Naive thymus-derived CD8-positive, alpha-beta T cell (primary cell): Measurements from ENCODE around the gene BNC2. TPM values are rescaled to one million over a fixed set of nuclear protein-coding genes. Genes with fewer than 3 reads are reported as not detected.

Experiments
- ATAC-seq, 2 donors: fragments of 150-1000 bp; cut with Tn5 transposase in 1 of 2; sonication (Bioruptor Pico), chemical (Tn5 transposase) in 1 of 2; 1 replicate in 1 of 2; 2 replicates in 1 of 2; pipeline ENCODE4 v1.10.0; 2021; ENCODE audit warnings: mild to moderate bottlenecking in 2 of 2, moderate library complexity in 2 of 2
- POLR2A ChIA-PET: fragments of 350-600 bp; sonication (Branson Sonifier 250); formaldehyde crosslinking; loops from one replicate; lab custom pipeline; 2021; ENCODE audit warnings: antibody characterized with exemption; lab: Charles Lee
- DNase-seq, 10 donors: peaks; one replicate each; pipeline versions ENCODE4 v3.0.0 to v3.0.0-alpha.2; 2020 to 2022
- H3K27ac Mint-ChIP-seq, 10 donors: one replicate each; pipeline ENCODE4 v1.8.0; 2020 to 2022; ENCODE audit warnings: mild to moderate bottlenecking in 10 of 10, mixed read lengths in 10 of 10, moderate library complexity in 4 of 10, inconsistent platforms in 1 of 10
- H3K27me3 Mint-ChIP-seq, 5 donors: one replicate each; pipeline ENCODE4 v1.8.0; 2021 to 2022; ENCODE audit warnings: mixed read lengths in 5 of 5
- H3K36me3 Mint-ChIP-seq, 3 donors: one replicate each; pipeline ENCODE4 v1.8.0; 2020 to 2022; ENCODE audit warnings: mixed read lengths in 3 of 3, mild to moderate bottlenecking in 2 of 3, inconsistent platforms in 1 of 3
- H3K4me1 Mint-ChIP-seq, 4 donors: one replicate each; pipeline ENCODE4 v1.8.0; 2021 to 2022; ENCODE audit warnings: mixed read lengths in 4 of 4
- H3K4me3 Mint-ChIP-seq, 10 donors: one replicate each; pipeline ENCODE4 v1.8.0; 2020 to 2022; ENCODE audit warnings: mild to moderate bottlenecking in 10 of 10, mixed read lengths in 10 of 10, moderate library complexity in 6 of 10, inconsistent platforms in 1 of 10
- H3K9me3 Mint-ChIP-seq, 9 donors: one replicate each; pipeline ENCODE4 v1.8.0; 2020 to 2022; ENCODE audit warnings: mixed read lengths in 9 of 9, mild to moderate bottlenecking in 3 of 9, inconsistent platforms in 1 of 9, moderate library complexity in 1 of 9
- polyA plus RNA-seq, 3 donors: library from polyadenylated mRNA; unstranded; fragments of 300-500 nt; fragmentation: Illumina TruSeq; gene quantifications; one replicate each; pipeline ENCODE4 v1.2.3, GENCODE V29; 2021
- total RNA-seq, 8 experiments: library from RNA in 2 of 8; stranded (reverse) in 2 of 8; gene quantifications; one replicate each; pipeline ENCODE4 v1.2.3 and lab custom pipeline; 2021 to 2026

The BNC2 gene
- total and polyA plus RNA-seq, 5 experiments from 2014 or later, result not detected

GRCh38 chr9:16767366-16767765 is 103.1 kb downstream of the BNC2 start:
- H3K27ac Mint-ChIP-seq, result no peak overlapping the region
- peaks cover 0 to 10% (median 0%) of the 10 kb centered on the region in 9 donors for H3K9me3 Mint-ChIP-seq
- DNase-seq (no peak), ATAC-seq (no peak)
- no peaks in the 10 kb centered on the region for H3K4me1 Mint-ChIP-seq
- no peaks in the 10 kb centered on the region for H3K36me3 Mint-ChIP-seq
- POLR2A ChIA-PET, result no interaction called here
- peaks cover 0 to 26% (median 5%) of the 10 kb centered on the region in 5 donors for H3K27me3 Mint-ChIP-seq
- no peak overlapping the region for H3K4me3 Mint-ChIP-seq

- Mint-ChIP-seq H3K4me1 (no peaks in the 10 kb centered on the region), H3K9me3 (peaks cover 0 to 10% (median 0%) of the 10 kb centered on the region in 9 donors), H3K4me3 (no peak overlapping the region), H3K27ac (no peak overlapping the region), H3K36me3 (no peaks in the 10 kb centered on the region), H3K27me3 (peaks cover 0 to 29% (median 5%) of the 10 kb centered on the region in 5 donors)
- ATAC-seq (no peak), DNase-seq (no peak)
- POLR2A ChIA-PET, result no interaction called here
Measured at GRCh38 chr9:16763946-16764345, 106.5 kb downstream of the BNC2 start.

- no peaks in the 10 kb centered on the region for H3K36me3 Mint-ChIP-seq
- no peak for ATAC-seq
- DNase-seq, result no peak
- no peak overlapping the region for H3K27ac Mint-ChIP-seq
- peaks cover 0 to 9% (median 0%) of the 10 kb centered on the region in 9 donors for H3K9me3 Mint-ChIP-seq
- no peak overlapping the region for H3K4me3 Mint-ChIP-seq
- POLR2A ChIA-PET, result no interaction called here
- H3K27me3 Mint-ChIP-seq, result peaks cover 0 to 11% (median 0%) of the 10 kb centered on the region in 5 donors
- no peaks in the 10 kb centered on the region for H3K4me1 Mint-ChIP-seq
Measured at GRCh38 chr9:16755467-16756160, 114.9 kb downstream of the BNC2 start.

- ATAC-seq, result no peak
- Mint-ChIP-seq H3K27me3 (peaks cover 0 to 9% (median 0%) of the 10 kb centered on the region in 5 donors), H3K36me3 (no peaks in the 10 kb centered on the region)
Measured at GRCh38 chr9:16754662-16755061, 115.8 kb downstream of the BNC2 start.

GRCh38 chr9:16753256-16753655 is 117.2 kb downstream of the BNC2 start:
- no peaks in the 10 kb centered on the region for H3K36me3 Mint-ChIP-seq
- no peak overlapping the region for H3K27ac Mint-ChIP-seq
- ATAC-seq, result no peak
- no peaks in the 10 kb centered on the region for H3K4me1 Mint-ChIP-seq
- H3K27me3 Mint-ChIP-seq, result peaks cover 0 to 8% (median 0%) of the 10 kb centered on the region in 5 donors
- H3K9me3 Mint-ChIP-seq, result peaks cover 0 to 9% (median 0%) of the 10 kb centered on the region in 9 donors
- H3K4me3 Mint-ChIP-seq, result no peak overlapping the region
- POLR2A ChIA-PET, result no interaction called here
- DNase-seq, result no peak

More at GRCh38 chr9:16754662-16755061, 115.8 kb downstream of the BNC2 start:
- Mint-ChIP-seq H3K9me3 (peaks cover 0 to 9% (median 0%) of the 10 kb centered on the region in 9 donors), H3K27ac (no peak overlapping the region), H3K4me1 (no peaks in the 10 kb centered on the region), H3K4me3 (no peak overlapping the region)
- POLR2A ChIA-PET, result no interaction called here
- no peak for DNase-seq

GRCh38 chr9:16752601-16753000 is 117.9 kb downstream of the BNC2 start:
- peaks cover 0 to 9% (median 0%) of the 10 kb centered on the region in 9 donors for H3K9me3 Mint-ChIP-seq
- ATAC-seq, result no peak

GRCh38 chr9:16750553-16750952 is 119.9 kb downstream of the BNC2 start:
- Mint-ChIP-seq H3K27me3 (peaks cover 0 to 4% (median 0%) of the 10 kb centered on the region in 5 donors), H3K36me3 (no peaks in the 10 kb centered on the region), H3K4me1 (no peaks in the 10 kb centered on the region), H3K27ac (no peak overlapping the region), H3K4me3 (no peak overlapping the region), H3K9me3 (peaks cover 0 to 9% (median 0%) of the 10 kb centered on the region in 9 donors)
- POLR2A ChIA-PET, result no interaction called here
- DNase-seq (no peak), ATAC-seq (no peak)

More at GRCh38 chr9:16752601-16753000, 117.9 kb downstream of the BNC2 start:
- Mint-ChIP-seq H3K27ac (no peak overlapping the region), H3K27me3 (peaks cover 0 to 4% (median 0%) of the 10 kb centered on the region in 5 donors), H3K36me3 (no peaks in the 10 kb centered on the region), H3K4me3 (no peak overlapping the region), H3K4me1 (no peaks in the 10 kb centered on the region)
- POLR2A ChIA-PET, result no interaction called here
- DNase-seq, result no peak

- no peak overlapping the region for H3K27ac Mint-ChIP-seq
- H3K9me3 Mint-ChIP-seq, result peaks cover 0 to 5% (median 0%) of the 10 kb centered on the region in 9 donors
Measured at GRCh38 chr9:16745359-16745758, 125.1 kb downstream of the BNC2 start.

GRCh38 chr9:16744394-16744793 is 126.1 kb downstream of the BNC2 start:
- DNase-seq (no peak), ATAC-seq (no peak)
- H3K27me3 Mint-ChIP-seq, result peaks cover 0 to 11% (median 0%) of the 10 kb centered on the region in 5 donors
- H3K4me1 Mint-ChIP-seq, result no peaks in the 10 kb centered on the region
- H3K36me3 Mint-ChIP-seq, result no peaks in the 10 kb centered on the region
- peaks cover 0 to 11% (median 0%) of the 10 kb centered on the region in 9 donors for H3K9me3 Mint-ChIP-seq
- POLR2A ChIA-PET, result no interaction called here
- H3K27ac Mint-ChIP-seq, result no peak overlapping the region
- H3K4me3 Mint-ChIP-seq, result no peak overlapping the region

More at GRCh38 chr9:16745359-16745758, 125.1 kb downstream of the BNC2 start:
- no peak for ATAC-seq
- no peak for DNase-seq
- no peak overlapping the region for H3K4me3 Mint-ChIP-seq
- H3K4me1 Mint-ChIP-seq, result no peaks in the 10 kb centered on the region
- H3K36me3 Mint-ChIP-seq, result no peaks in the 10 kb centered on the region
- peaks cover 0 to 2% (median 0%) of the 10 kb centered on the region in 5 donors for H3K27me3 Mint-ChIP-seq
- POLR2A ChIA-PET, result no interaction called here

- POLR2A ChIA-PET, result no interaction called here
Measured at GRCh38 chr9:16743375-16743774, 127.1 kb downstream of the BNC2 start.

GRCh38 chr9:16735001-16735400 is 135.5 kb downstream of the BNC2 start:
- H3K4me3 Mint-ChIP-seq, result no peak overlapping the region
- H3K9me3 Mint-ChIP-seq, result peaks cover 0 to 4% (median 0%) of the 10 kb centered on the region in 9 donors
- peaks cover 2 to 11% (median 5%) of the 10 kb centered on the region in 5 donors for H3K27me3 Mint-ChIP-seq
- DNase-seq, result no peak
- H3K27ac Mint-ChIP-seq, result no peak overlapping the region
- H3K4me1 Mint-ChIP-seq, result no peaks in the 10 kb centered on the region
- no peaks in the 10 kb centered on the region for H3K36me3 Mint-ChIP-seq
- ATAC-seq, result no peak
- POLR2A ChIA-PET, result no interaction called here

More at GRCh38 chr9:16743375-16743774, 127.1 kb downstream of the BNC2 start:
- H3K9me3 Mint-ChIP-seq, result peaks cover 0 to 11% (median 0%) of the 10 kb centered on the region in 9 donors
- H3K36me3 Mint-ChIP-seq, result no peaks in the 10 kb centered on the region
- ATAC-seq (no peak), DNase-seq (no peak)
- no peak overlapping the region for H3K27ac Mint-ChIP-seq
- peaks cover 0 to 15% (median 0%) of the 10 kb centered on the region in 5 donors for H3K27me3 Mint-ChIP-seq
- no peaks in the 10 kb centered on the region for H3K4me1 Mint-ChIP-seq
- H3K4me3 Mint-ChIP-seq, result no peak overlapping the region

GRCh38 chr9:16732546-16732945 is 137.9 kb downstream of the BNC2 start:
- peaks cover 10 to 27% (median 23%) of the 10 kb centered on the region in 5 donors for H3K27me3 Mint-ChIP-seq
- peaks cover 0 to under 1% (median 0%) of the 10 kb centered on the region in 3 donors for H3K36me3 Mint-ChIP-seq
- ATAC-seq, result no peak
- DNase-seq, result no peak
- POLR2A ChIA-PET, result no interaction called here
- H3K4me3 Mint-ChIP-seq, result no peak overlapping the region
- no peaks in the 10 kb centered on the region for H3K4me1 Mint-ChIP-seq
- no peak overlapping the region for H3K27ac Mint-ChIP-seq
- peaks cover 0 to 2% (median 0%) of the 10 kb centered on the region in 9 donors for H3K9me3 Mint-ChIP-seq

- Mint-ChIP-seq H3K4me1 (peaks cover 0 to 8% (median 2%) of the 10 kb centered on the region in 4 donors), H3K27me3 (peaks cover 26 to 51% (median 39%) of the 10 kb centered on the region in 5 donors), H3K9me3 (peaks cover 0 to 2% (median 0%) of the 10 kb centered on the region in 9 donors), H3K4me3 (no peak overlapping the region), H3K36me3 (peaks cover 0 to 5% (median 0%) of the 10 kb centered on the region in 3 donors), H3K27ac (no peak overlapping the region)
- POLR2A ChIA-PET, result no interaction called here
- ATAC-seq (no peak), DNase-seq (no peak)
Measured at GRCh38 chr9:16730162-16730561, 140.3 kb downstream of the BNC2 start.
